GM19193 (cell line): ENCODE data around the gene OR6K2.

ENCODE experiments used
- POLR2A ChIP-seq: IDR thresholded peaks from 4 replicates; pipeline ENCODE4 v1.6.1; 2011; ENCODE audit not compliant: insufficient read depth, insufficient read length; ENCODE audit errors: extremely low read depth

Gene OR6K2, protein sequence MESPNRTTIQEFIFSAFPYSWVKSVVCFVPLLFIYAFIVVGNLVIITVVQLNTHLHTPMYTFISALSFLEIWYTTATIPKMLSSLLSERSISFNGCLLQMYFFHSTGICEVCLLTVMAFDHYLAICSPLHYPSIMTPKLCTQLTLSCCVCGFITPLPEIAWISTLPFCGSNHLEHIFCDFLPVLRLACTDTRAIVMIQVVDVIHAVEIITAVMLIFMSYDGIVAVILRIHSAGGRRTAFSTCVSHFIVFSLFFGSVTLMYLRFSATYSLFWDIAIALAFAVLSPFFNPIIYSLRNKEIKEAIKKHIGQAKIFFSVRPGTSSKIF

DNA sequence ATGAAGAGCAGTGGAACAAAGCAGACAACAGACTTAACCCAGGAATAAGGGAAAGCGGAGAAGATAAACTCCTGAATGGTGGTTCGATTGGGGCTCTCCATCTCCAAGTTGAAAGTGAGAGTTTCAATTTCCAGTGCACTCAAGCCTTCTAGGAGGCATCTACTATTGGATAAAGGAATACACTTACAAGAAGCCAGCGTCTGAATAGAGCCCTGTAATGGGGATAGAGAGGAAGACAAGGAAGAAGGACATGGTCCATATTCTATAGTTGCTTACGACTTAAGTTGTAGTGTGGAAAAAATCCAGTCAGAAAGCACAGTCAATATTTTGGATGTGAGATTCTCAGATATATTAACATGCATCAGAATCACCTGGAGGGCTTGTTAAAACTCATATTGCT, at the start of gene OR6K2:
Gene OR6K2, minus strand, starts transcription at position 101 of the 400 bp plus-strand sequence. Its CDS starts 0 bp downstream, at position 101.
- no peak for TF ChIP-seq POLR2A

DNA sequence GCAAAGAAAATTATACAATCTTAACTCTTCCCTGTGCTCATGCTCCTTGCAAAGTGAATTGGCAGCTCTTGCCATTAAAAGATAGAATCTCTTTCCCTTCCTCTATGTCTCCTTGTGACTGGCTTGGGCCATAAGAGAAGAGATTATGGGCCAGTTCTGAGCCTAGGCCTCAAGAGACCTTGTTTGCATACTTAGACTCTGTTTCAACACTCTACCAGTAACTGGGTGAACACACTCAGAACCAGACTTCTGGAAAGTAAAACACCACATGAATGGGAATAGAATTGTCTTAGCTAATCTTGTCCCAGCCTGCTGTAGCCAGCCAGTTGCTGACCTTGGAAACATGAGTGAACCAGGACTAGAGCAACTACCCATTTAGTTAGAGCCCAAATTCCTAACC, 35.4 kb upstream of the OR6K2 start:
- no peak for TF ChIP-seq POLR2A

DNA sequence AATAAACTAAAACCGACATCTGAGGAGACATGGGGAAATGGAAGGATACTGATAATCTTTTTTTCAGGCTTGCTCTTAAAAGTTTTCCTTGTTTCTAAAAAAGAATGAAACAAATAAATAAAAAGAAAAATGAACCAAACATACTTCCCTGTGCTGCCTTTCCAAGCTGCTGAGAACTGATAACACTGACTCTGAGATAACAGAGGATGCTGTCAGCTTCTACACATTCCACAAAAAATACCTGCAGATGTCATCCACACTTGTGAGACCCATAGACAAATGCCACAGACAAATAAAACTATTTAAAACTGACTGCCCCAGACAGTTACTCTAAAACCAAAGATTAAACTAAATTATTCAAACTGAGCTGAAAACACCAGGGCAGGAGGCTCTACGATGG, 32.1 kb upstream of the OR6K2 start:
- TF ChIP-seq POLR2A, result no peak

DNA sequence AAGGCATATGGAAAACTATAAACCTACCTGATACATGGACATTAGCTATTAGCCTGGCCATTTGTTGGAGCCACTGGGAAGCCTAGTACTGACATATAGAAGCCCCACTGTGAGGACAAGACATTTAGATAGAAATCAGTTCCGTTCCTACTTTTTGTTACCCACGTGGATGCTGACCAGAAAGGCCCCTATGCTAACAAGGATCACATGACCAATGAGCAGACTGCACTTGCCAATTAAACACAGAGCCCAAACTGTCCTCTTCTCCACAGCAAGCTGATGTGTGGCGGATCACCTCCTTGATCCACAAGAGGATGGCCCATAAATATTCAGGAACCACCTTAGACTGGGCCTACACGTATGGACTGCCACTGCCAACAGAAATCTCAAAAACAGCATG, 31.3 kb upstream of the OR6K2 start:
- no peak for TF ChIP-seq POLR2A

DNA sequence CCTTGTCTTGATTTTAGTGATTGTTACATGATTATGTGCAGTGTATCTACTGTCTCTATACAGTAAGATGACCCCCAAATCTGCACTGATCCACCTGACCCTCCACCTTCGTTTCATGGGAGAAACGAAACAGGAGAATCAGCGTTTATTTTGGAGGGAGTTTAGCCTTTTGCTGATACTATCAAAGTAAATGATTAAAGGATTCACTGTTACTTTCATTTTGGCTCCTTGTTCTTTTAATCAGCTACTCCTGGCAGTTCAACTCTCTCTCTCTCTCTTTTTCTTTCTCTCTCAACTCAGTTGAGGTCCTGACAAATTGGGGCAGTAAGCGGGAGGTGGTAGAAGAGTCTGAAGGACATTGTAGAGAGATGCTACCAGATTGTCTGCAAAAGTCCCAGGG, 30.0 kb upstream of the OR6K2 start:
- TF ChIP-seq POLR2A, result no peak

DNA sequence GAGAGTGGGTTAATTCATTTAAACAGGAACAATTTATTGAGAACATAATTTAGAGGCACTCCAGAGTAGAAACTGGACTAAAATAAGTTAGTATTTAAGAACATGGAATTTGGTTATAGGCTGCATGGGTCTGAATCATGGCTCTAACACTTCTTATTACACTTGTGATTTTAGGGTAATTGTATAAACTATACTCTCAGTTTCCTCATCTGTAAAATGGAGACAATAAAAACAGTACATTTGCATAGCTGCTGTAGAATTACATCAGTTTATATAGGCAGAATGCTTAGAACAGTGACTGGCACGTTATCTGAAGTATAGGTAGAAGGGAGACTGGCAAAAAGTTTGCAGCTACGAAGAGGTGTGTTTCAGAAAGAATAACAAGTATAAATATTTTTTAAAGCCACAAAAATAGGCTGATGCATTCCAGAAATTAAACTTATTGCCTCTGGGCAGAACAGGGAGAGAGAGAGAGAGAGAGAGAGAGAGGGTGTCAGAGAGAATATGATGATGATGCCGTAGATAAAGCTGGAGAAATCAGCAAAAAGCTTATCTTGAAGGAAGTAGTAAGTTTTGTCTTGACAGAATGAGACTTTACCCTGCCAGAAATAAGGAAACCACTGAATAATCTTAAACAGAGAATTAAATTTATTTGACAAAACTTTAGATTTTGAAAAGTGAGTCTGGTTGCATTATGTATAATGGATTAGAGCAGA, 28.2 kb upstream of the OR6K2 start:
- no peak for TF ChIP-seq POLR2A

DNA sequence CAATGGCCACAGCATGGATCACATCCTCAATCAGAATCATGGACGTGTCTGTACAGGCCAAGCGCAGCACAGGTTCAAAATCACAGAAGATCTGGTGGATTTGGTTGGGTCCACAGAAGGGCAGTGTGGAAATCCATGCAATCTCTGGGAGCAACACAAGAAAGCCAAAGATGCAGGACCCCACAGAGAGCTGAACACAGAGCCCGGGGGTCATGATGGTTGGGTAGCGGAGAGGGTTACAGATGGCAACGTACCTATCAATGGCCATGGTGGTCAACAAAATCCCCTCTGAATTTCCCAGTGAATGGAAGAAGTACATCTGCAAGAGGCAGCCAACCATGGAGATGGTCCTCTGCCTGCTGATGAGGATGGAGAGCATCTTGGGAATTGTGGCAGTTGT, 24.0 kb upstream of the OR6K2 start:
- TF ChIP-seq POLR2A, result no peak

DNA sequence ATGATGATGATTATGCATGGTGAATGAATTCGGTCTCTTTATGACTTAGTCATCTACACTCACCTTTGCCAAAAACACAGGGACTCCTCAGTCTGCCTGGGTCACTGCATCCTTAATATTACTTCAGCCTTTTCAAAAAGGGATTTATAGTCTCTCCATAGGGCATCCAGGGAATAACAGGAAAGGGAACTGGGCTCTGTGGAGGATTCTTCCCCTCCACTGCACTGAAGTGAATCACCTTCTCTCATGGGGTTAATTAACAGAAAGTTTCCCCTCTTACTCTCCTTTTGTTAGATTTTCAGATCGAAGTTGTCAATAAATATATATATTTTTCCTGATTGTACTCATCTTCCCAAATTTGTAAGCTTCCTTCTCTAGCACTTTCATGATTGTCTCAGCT, 20.2 kb upstream of the OR6K2 start, which contains the start of gene OR6K3:
Gene OR6K3, minus strand, starts transcription at position 101 of the 400 bp plus-strand sequence. CDS start 2,605 bp downstream, outside the sequence.
- no peak for TF ChIP-seq POLR2A

DNA sequence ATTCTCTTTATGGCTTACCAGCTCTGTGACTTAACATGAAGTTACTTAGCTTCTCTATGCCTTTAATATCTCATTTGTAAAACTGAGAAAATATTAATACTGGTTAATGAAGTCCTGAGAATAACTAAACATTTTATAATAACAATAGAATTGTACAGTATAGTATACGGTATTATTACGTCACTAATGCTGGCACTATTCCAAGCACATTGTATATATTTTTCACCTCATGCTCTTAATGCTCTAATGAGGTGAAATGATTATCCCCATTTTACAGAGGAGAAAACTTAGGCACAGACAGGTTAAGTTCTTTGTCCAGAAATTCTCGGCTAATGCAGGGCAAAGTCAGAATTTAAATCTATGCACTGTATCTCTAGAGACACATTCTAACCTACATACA, 19.2 kb upstream of the OR6K2 start:
- no peak for TF ChIP-seq POLR2A

DNA sequence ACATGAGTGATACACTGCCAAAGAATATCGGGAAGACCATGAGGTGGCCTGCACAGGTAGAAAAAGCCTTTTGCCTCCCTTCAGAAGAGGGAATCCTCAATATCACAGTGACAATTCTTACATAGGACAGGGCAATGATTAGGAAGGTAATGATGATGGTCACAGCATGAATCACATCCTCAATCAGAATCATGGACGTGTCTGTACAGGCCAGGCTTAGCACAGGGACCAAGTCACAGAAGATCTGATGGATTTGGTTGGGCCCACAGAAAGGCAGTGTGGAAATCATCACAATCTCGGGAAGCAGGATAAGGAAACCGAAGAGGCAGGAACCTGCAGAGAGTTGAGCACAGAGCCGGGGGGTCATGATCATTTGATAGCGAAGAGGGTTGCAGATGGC, 16.9 kb upstream of the OR6K2 start:
- TF ChIP-seq POLR2A, result no peak

DNA sequence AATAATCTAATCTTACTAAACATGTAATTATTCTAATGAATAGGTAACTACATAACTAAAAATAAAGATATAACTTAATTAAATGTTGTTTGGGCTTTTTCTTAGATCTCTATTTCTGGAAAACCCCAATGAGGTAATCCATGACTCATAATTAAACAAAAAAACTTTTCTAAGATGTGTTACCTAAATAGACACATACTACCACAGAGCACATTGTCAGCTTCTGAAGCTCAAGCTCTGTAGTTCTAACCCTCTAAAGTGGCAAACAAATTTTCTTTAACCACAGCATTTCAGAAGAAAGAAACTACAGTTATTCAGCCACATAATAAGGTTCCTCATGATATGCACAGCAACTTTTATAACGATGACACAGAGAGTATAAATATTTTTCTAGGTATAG, 15.9 kb upstream of the OR6K2 start:
- TF ChIP-seq POLR2A, result no peak

DNA sequence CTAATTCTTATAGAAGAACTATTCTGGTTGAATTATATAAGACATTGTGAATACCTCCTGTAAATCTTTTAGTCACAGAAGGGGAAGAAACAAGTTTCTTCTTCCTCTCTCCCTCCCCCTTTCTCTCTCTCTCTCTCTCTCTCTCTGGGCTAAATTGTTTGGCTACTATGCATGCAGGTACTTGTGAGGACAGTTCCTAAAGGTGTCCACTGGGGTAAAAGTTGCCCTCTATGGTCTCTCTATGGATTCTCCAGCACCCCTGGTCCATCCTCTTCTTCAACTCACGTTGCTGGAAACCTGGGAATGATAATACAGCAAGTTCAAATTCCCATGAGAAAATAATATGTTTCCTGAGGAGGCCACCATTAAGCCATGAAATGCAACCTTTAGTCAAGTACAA, 14.3 kb upstream of the OR6K2 start:
- TF ChIP-seq POLR2A, result no peak

DNA sequence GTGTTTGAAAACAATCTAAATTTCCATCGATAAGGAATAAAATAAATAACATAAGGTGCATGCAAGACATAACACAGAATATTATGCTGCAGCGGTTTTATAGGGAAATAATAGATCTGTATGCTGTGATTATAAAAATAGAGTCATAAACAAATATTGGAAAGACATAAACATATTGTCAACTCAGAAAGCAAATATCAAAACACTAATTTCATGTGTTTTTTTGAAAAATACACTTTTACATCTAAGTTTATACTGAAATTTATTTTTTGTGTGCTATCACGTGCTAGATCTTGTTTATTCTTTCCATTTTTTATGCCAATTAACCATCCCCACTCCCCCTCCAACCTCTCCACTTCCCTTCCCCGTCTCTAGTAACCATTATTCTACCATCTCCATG, 10.6 kb upstream of the OR6K2 start:
- TF ChIP-seq POLR2A, result no peak

DNA sequence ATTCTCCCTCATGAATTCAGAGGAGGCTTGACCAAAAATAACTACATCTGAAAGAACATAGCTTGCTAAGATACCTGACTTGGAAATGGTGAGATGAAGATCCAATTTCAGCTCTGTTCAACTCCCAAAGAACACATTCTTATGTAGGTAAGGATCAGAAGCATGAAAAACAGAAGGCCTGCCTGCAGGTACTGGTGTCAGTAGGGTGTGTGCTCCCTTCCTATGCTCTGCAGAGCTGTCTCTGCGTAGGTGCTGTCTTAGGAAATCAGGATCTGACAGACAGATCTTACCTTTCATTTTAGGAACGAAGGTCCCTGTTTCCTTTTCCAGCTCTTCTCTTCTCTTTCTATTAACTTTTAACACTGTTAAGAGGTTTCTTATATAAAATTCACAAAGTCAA, 5.6 kb upstream of the OR6K2 start:
- TF ChIP-seq POLR2A, result no peak

DNA sequence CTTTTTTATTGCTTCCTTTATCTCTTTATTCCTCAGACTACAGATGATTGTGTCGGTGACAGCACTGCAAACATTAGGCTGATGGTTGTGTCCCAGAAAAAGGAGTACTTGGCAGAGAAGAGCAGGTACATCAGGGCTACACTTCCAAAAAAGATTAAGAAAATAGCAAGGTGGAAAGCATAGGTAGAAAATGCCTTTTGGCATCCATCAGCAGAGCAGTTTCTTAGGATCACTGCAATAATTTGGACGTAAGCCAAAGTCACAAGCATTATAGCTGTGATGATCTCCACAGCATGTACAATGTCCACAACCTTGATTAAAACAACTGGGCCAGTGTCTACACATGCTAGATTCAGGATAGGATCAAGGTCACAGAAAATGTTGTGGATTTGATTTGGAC, 5.9 kb downstream of the OR6K2 start:
- TF ChIP-seq POLR2A, result no peak

DNA sequence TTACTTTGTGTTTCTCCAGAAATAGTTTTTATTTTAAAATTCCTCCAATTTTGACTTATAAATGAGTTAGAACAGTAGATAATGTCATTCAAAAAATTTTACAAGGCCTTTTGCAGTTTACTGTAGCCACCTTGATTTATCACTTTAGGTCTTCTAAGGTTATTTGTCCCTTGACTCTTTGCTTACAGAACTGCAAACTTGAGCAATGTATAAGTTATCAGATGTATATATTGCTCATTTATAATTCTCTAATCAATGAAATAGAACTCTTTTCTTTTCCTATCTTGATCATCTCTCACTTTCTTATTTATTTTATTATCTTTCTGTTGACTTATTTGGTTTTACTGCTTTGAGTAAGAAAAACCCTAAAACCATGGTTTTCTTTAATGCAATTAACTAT, 8.1 kb downstream of the OR6K2 start:
- TF ChIP-seq POLR2A, result no peak

DNA sequence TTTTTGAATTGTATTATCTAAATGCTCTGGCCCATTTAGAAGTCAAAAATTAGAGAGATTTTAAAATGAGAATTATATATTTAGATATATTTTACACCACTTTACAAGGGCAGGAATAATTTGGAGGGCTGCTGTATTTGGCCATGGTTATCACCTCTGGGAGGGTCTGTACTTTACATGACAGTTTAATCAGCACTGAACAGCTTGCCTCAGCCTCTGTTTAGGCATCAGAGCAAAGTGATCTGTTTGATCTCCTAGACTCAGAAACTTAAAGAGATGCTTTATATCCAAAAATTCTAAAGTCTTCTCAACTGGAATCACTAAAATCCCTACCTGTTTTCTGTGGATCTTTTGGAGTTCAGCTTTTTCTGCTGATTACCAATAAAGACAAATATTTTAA, 8.5 kb downstream of the OR6K2 start:
- no peak for TF ChIP-seq POLR2A

DNA sequence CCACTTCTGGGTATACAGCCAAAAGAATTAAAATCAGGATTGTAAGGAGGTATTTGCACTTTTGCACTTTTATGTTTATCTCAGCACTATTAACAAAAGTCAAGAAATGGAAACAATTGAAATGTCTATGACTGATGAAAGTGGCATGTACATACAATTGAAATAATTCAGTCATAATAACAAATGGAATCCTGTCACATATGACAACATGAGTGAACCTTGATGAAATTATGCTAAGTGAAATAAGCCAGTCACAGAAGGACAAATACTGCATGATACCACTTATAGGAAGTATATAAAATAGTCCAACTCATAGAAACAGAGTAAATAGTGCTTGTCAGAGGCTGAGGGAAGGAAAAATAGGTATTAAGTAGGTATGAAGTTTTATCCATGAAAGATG, 10.6 kb downstream of the OR6K2 start:
- no peak for TF ChIP-seq POLR2A
